Cardiac muscle cell (in vitro differentiated cells and primary cell): ENCODE data around the gene TPO. TPM values are rescaled to one million over a fixed set of nuclear protein-coding genes. Genes with fewer than 3 reads are reported as not detected.

Experiments used
- DNase-seq, 2 donors: peaks; one replicate each; pipeline versions ENCODE4 v3.0.0 to v3.0.0-alpha.2; 2010 to 2017; ENCODE audit warnings: low read depth in 1 of 2, low spot score in 1 of 2
- H3K27ac ChIP-seq: fragments of 200-600 bp; sonication (generic); 2 replicates; pipeline ENCODE4 v1.5.1; 2016
- H3K27me3 ChIP-seq: fragments of 200-600 bp; sonication (generic); 2 replicates; pipeline ENCODE4 v1.6.0; 2016; ENCODE audit warnings: control low read depth
- H3K36me3 ChIP-seq: fragments of 200-600 bp; sonication (generic); 2 replicates; pipeline ENCODE4 v1.5.1; 2016; ENCODE audit warnings: control low read depth
- H3K4me1 ChIP-seq: fragments of 200-600 bp; sonication (generic); 2 replicates; pipeline ENCODE4 v1.8.1; 2017; ENCODE audit warnings: low read depth, mild to moderate bottlenecking, mixed run types
- H3K4me3 ChIP-seq: fragments of 200-600 bp; sonication (generic); 2 replicates; pipeline ENCODE4 v1.5.1; 2016; ENCODE audit warnings: mild to moderate bottlenecking
- H3K9me3 ChIP-seq: fragments of 200-600 bp; sonication (generic); 2 replicates; pipeline ENCODE4 v1.5.1; 2017; ENCODE audit warnings: low read depth, mild to moderate bottlenecking, control low read depth
- polyA plus RNA-seq: library from polyadenylated mRNA; unstranded; fragments of >200 nt; fragmentation: Nextera tagmentation; extraction: Ambion mirVana; gene quantifications from 2 replicates; pipeline ENCODE4 v1.2.1, GENCODE V29; 2016
- total RNA-seq: library from RNA; depleted of rRNA; stranded (reverse); fragments of >200 nt; gene quantifications from 2 replicates; pipeline ENCODE4 v1.2.3, GENCODE V29; 2016
- TF ChIP-seq, protein P1 (sequence below): IDR thresholded peaks from 2 replicates; pipeline ENCODE4 v1.5.1; 2012; ENCODE audit warnings: low read depth, mild to moderate bottlenecking, low read length

The TPO gene
- total and polyA plus RNA-seq, 2 experiments from 2014 or later, result 0.46 to 0.71 TPM

GRCh38 chr2:1415501-1415900 lies 2.2 kb downstream of the TPO start:
- H3K4me3 ChIP-seq, result no peak overlapping the region
- TF ChIP-seq, protein P1, sequence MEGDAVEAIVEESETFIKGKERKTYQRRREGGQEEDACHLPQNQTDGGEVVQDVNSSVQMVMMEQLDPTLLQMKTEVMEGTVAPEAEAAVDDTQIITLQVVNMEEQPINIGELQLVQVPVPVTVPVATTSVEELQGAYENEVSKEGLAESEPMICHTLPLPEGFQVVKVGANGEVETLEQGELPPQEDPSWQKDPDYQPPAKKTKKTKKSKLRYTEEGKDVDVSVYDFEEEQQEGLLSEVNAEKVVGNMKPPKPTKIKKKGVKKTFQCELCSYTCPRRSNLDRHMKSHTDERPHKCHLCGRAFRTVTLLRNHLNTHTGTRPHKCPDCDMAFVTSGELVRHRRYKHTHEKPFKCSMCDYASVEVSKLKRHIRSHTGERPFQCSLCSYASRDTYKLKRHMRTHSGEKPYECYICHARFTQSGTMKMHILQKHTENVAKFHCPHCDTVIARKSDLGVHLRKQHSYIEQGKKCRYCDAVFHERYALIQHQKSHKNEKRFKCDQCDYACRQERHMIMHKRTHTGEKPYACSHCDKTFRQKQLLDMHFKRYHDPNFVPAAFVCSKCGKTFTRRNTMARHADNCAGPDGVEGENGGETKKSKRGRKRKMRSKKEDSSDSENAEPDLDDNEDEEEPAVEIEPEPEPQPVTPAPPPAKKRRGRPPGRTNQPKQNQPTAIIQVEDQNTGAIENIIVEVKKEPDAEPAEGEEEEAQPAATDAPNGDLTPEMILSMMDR, result no peak
- peaks cover 13% of the 10 kb centered on the region for H3K4me1 ChIP-seq
- H3K36me3 ChIP-seq, result no peaks in the 10 kb centered on the region
- no peaks in the 10 kb centered on the region for H3K9me3 ChIP-seq
- no peak for DNase-seq
- H3K27me3 ChIP-seq, result no peaks in the 10 kb centered on the region
- H3K27ac ChIP-seq, result no peak overlapping the region

DNA sequence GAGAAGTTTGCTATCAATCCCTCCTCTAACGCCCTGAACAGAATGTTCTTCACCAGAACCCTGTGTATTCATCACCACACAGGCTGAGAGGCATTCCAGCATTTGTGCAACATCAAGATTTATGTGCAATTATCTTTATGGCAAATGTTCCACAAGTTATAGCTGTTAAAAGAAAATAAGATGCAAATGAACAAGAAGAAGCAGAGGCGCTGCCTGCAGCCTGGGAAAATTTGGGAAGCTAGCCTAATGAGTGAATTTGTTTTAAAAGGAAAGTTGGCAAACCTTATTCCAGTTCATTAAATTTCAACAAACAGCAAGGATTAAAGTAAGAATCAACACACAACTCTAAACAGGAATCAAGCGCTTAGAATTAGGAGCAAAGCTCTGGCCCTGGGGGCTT lies 5.3 kb downstream of the TPO start:
- Histone ChIP-seq H3K4me1 (peaks cover 13% of the 10 kb centered on the region), H3K4me3 (no peak overlapping the region), H3K27me3 (no peaks in the 10 kb centered on the region), H3K9me3 (no peaks in the 10 kb centered on the region), H3K27ac (no peak overlapping the region), H3K36me3 (no peaks in the 10 kb centered on the region)
- TF ChIP-seq, protein P1, result no peak
- no peak for DNase-seq

- H3K27ac ChIP-seq, result no peak overlapping the region
- no peak for DNase-seq
- H3K27me3 ChIP-seq, result no peaks in the 10 kb centered on the region
- no peaks in the 10 kb centered on the region for H3K4me1 ChIP-seq
- TF ChIP-seq, protein P1, result no peak
- no peak overlapping the region for H3K4me3 ChIP-seq
- no peaks in the 10 kb centered on the region for H3K36me3 ChIP-seq
- H3K9me3 ChIP-seq, result no peaks in the 10 kb centered on the region
Observed at GRCh38 chr2:1420746-1421480, 7.7 kb downstream of the TPO start.

DNA sequence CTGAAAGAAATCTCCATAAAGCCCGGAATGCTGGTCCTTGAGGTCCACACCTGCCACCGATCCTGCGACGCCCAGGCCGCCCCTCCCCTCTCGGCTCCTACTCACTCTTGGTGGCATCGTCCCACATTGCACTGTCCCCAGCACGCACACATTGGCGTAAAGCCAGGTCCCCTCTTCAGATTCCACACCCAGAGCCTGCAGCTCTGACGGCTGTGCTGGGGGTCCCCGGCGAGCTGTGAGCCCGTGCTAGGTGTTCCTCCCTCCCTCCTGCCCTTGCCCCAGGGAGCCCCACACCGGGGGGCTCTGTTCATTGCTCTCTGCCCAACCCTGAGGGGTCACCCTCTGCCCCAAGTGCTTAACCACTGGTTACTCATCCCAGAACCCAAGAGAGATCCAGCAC lies 8.5 kb downstream of the TPO start:
- Histone ChIP-seq H3K4me1 (no peaks in the 10 kb centered on the region), H3K9me3 (no peaks in the 10 kb centered on the region), H3K4me3 (no peak overlapping the region), H3K36me3 (no peaks in the 10 kb centered on the region), H3K27me3 (no peaks in the 10 kb centered on the region), H3K27ac (no peak overlapping the region)
- no peak for DNase-seq
- TF ChIP-seq, protein P1, result no peak

- Histone ChIP-seq H3K27ac (no peak overlapping the region), H3K4me3 (no peak overlapping the region), H3K4me1 (no peaks in the 10 kb centered on the region), H3K36me3 (no peaks in the 10 kb centered on the region), H3K27me3 (no peaks in the 10 kb centered on the region), H3K9me3 (no peaks in the 10 kb centered on the region)
- DNase-seq, result no peak
- TF ChIP-seq, protein P1, result no peak
Observed at GRCh38 chr2:1422131-1422530, 8.9 kb downstream of the TPO start.
